ENCODE measurements around the gene KCNIP1.

KCNIP1 gene

DNA sequence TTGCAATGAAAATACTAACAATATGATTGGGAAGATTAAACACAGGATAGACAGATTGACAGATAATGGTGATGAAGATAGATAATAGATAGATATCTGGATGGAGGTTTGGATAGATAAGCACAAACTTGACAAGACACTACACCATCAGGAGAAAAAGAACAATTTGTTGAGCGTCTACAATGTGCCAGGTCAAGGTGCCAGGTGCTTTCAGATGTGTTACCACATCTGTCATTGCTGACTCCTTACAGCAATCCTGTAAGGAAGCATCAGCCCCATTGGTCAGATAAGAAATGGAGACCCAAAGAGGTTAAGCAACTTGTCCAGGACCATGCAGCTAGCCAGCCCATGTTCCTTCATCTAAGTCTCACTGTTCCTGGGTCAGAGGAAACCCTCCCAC, 278.1 kb downstream of the KCNIP1 start:
- no peak overlapping the region for H3K23ac ChIP-seq (ENCODE audit: low read depth, low read length, poor library complexity)
- H3K4me1 ChIP-seq (ENCODE audit: control insufficient read depth in 2 of 2, insufficient read depth in 1 of 2, low read depth in 1 of 2, low read length in 2 of 2): no peaks in the 10 kb centered on the region
- H2BK5ac ChIP-seq (ENCODE audit: low read length): no peak overlapping the region
- H4K91ac ChIP-seq (ENCODE audit: low read depth, low read length, poor library complexity): no peak overlapping the region
- H3K4ac ChIP-seq (ENCODE audit: low read length): no peak overlapping the region
- H3K9me3 ChIP-seq (replicated peaks in 1 of 2; ENCODE audit: control insufficient read depth in 2 of 2, insufficient read depth in 1 of 2, low read depth in 1 of 2, low read length in 2 of 2): no peaks in the 10 kb centered on the region
- H3K4me2 ChIP-seq (ENCODE audit: insufficient read depth, low read length, poor library complexity, severe bottlenecking): no peak overlapping the region
- no peaks in the 10 kb centered on the region for H3K36me3 ChIP-seq (replicated peaks in 1 of 2; ENCODE audit: control insufficient read depth in 2 of 2, insufficient read depth in 2 of 2, low read length in 2 of 2)
- WGBS, 2 donors (ENCODE audit: extremely low coverage in 2 of 2, insufficient read length in 2 of 2, insufficient replicate concordance in 1 of 2): no CpG with 5 or more reads among the region's 1 CpG
- no peak overlapping the region for H3K14ac ChIP-seq (ENCODE audit: low read length)
- H2BK15ac ChIP-seq (ENCODE audit: low read length): no peak overlapping the region
- H2AK5ac ChIP-seq (ENCODE audit: low read depth, low read length): no peak overlapping the region
- H3K27ac ChIP-seq (replicated peaks; ENCODE audit: low read length): no peak overlapping the region
- H3K4me3 ChIP-seq (ENCODE audit: low read length in 2 of 2): no peak overlapping the region
- no peaks in the 10 kb centered on the region for H3K27me3 ChIP-seq (ENCODE audit: control insufficient read depth in 3 of 3, insufficient read depth in 3 of 3, low read depth in 1 of 3, low read length in 3 of 3)
- no peak overlapping the region for H2BK120ac ChIP-seq (ENCODE audit: low read depth, low read length)
- no peak overlapping the region for H4K8ac ChIP-seq (ENCODE audit: low read depth, low read length)
- no peaks in the 10 kb centered on the region for H3K79me1 ChIP-seq (ENCODE audit: low read depth, low read length)
- no peak overlapping the region for H2AFZ ChIP-seq (ENCODE audit: low read length)
- no peak overlapping the region for H3K9ac ChIP-seq (ENCODE audit: low read depth, low read length, poor library complexity)
- no peak overlapping the region for H3K18ac ChIP-seq (ENCODE audit: low read length)
- DNase-seq (ENCODE audit: low spot score): no peak
- no peak overlapping the region for H2BK12ac ChIP-seq (ENCODE audit: low read length)

GRCh38 chr5:170782438-170782837, 278.6 kb downstream of the KCNIP1 start:
- DNase-seq (ENCODE audit: low spot score): no peak
- H3K27me3 ChIP-seq (ENCODE audit: control insufficient read depth in 3 of 3, insufficient read depth in 3 of 3, low read depth in 1 of 3, low read length in 3 of 3): no peaks in the 10 kb centered on the region
- no peaks in the 10 kb centered on the region for H3K4me1 ChIP-seq (ENCODE audit: control insufficient read depth in 2 of 2, insufficient read depth in 1 of 2, low read depth in 1 of 2, low read length in 2 of 2)
- H3K27ac ChIP-seq (replicated peaks; ENCODE audit: low read length): no peak overlapping the region
- peak overlapping the region; percentile 8 for H2BK15ac ChIP-seq (ENCODE audit: low read length)
- H3K18ac ChIP-seq (ENCODE audit: low read length): no peak overlapping the region
- no peak overlapping the region for H2BK12ac ChIP-seq (ENCODE audit: low read length)
- H2BK5ac ChIP-seq (ENCODE audit: low read length): no peak overlapping the region
- no peak overlapping the region for H3K23ac ChIP-seq (ENCODE audit: low read depth, low read length, poor library complexity)
- no peaks in the 10 kb centered on the region for H3K9me3 ChIP-seq (replicated peaks in 1 of 2; ENCODE audit: control insufficient read depth in 2 of 2, insufficient read depth in 1 of 2, low read depth in 1 of 2, low read length in 2 of 2)
- no peak overlapping the region for H2BK120ac ChIP-seq (ENCODE audit: low read depth, low read length)
- H3K4me3 ChIP-seq (ENCODE audit: low read length in 2 of 2): no peak overlapping the region
- no peak overlapping the region for H2AFZ ChIP-seq (ENCODE audit: low read length)
- H2AK5ac ChIP-seq (ENCODE audit: low read depth, low read length): no peak overlapping the region
- no peaks in the 10 kb centered on the region for H3K79me1 ChIP-seq (ENCODE audit: low read depth, low read length)
- H4K8ac ChIP-seq (ENCODE audit: low read depth, low read length): no peak overlapping the region
- H3K4me2 ChIP-seq (ENCODE audit: insufficient read depth, low read length, poor library complexity, severe bottlenecking): no peak overlapping the region
- H3K36me3 ChIP-seq (replicated peaks in 1 of 2; ENCODE audit: control insufficient read depth in 2 of 2, insufficient read depth in 2 of 2, low read length in 2 of 2): no peaks in the 10 kb centered on the region
- no peak overlapping the region for H3K9ac ChIP-seq (ENCODE audit: low read depth, low read length, poor library complexity)
- no peak overlapping the region for H3K14ac ChIP-seq (ENCODE audit: low read length)
- no peak overlapping the region for H4K91ac ChIP-seq (ENCODE audit: low read depth, low read length, poor library complexity)
- H3K4ac ChIP-seq (ENCODE audit: low read length): no peak overlapping the region
- no CpG with 5 or more reads among the region's 6 CpGs for WGBS, 2 donors (ENCODE audit: extremely low coverage in 2 of 2, insufficient read length in 2 of 2, insufficient replicate concordance in 1 of 2)

- WGBS, 2 donors (ENCODE audit: extremely low coverage in 2 of 2, insufficient read length in 2 of 2, insufficient replicate concordance in 1 of 2): no CpG with 5 or more reads among the region's 14 CpGs
- Histone ChIP-seq H2BK120ac (ENCODE audit: low read depth, low read length) (no peak within 1 kb of the TSS), H2AK5ac (ENCODE audit: low read depth, low read length) (no peak within 1 kb of the TSS), H2BK5ac (ENCODE audit: low read length) (no peak within 1 kb of the TSS), H2BK12ac (ENCODE audit: low read length) (no peak within 1 kb of the TSS), H3K9ac (ENCODE audit: low read depth, low read length, poor library complexity) (no peak within 1 kb of the TSS), H3K79me1 (ENCODE audit: low read depth, low read length) (no peaks in the 10 kb centered on the region), H3K18ac (ENCODE audit: low read length) (peak within 1 kb of the TSS; percentile 55), H4K91ac (ENCODE audit: low read depth, low read length, poor library complexity) (no peak within 1 kb of the TSS), H3K4me2 (ENCODE audit: insufficient read depth, low read length, poor library complexity, severe bottlenecking) (no peak within 1 kb of the TSS), H3K4me3 (ENCODE audit: low read length in 2 of 2) (no peak within 1 kb of the TSS), H2BK15ac (ENCODE audit: low read length) (peak within 1 kb of the TSS; percentile 8), H3K36me3 (replicated peaks in 1 of 2; ENCODE audit: control insufficient read depth in 2 of 2, insufficient read depth in 2 of 2, low read length in 2 of 2) (no peaks in the 10 kb centered on the region), H3K23ac (ENCODE audit: low read depth, low read length, poor library complexity) (no peak within 1 kb of the TSS), H3K4me1 (ENCODE audit: control insufficient read depth in 2 of 2, insufficient read depth in 1 of 2, low read depth in 1 of 2, low read length in 2 of 2) (no peaks in the 10 kb centered on the region), H3K14ac (ENCODE audit: low read length) (no peak within 1 kb of the TSS), H3K9me3 (replicated peaks in 1 of 2; ENCODE audit: control insufficient read depth in 2 of 2, insufficient read depth in 1 of 2, low read depth in 1 of 2, low read length in 2 of 2) (no peaks in the 10 kb centered on the region), H2AFZ (ENCODE audit: low read length) (no peak within 1 kb of the TSS), H3K27me3 (ENCODE audit: control insufficient read depth in 3 of 3, insufficient read depth in 3 of 3, low read depth in 1 of 3, low read length in 3 of 3) (no peaks in the 10 kb centered on the region), H4K8ac (ENCODE audit: low read depth, low read length) (no peak within 1 kb of the TSS), H3K4ac (ENCODE audit: low read length) (no peak within 1 kb of the TSS), H3K27ac (replicated peaks; ENCODE audit: low read length) (no peak within 1 kb of the TSS)
- no peak for DNase-seq (ENCODE audit: low spot score)
Observed at GRCh38 chr5:170783498-170784247, 279.9 kb downstream of the KCNIP1 start, which contains the start of gene GABRP. Gene GABRP (plus strand): TSS chr5:170783725. CDS start chr5:170788616, 4,891 bp downstream.

GRCh38 chr5:170785416-170785815, 281.6 kb downstream of the KCNIP1 start:
- H3K14ac ChIP-seq (ENCODE audit: low read length): no peak overlapping the region
- WGBS, 2 donors (ENCODE audit: extremely low coverage in 2 of 2, insufficient read length in 2 of 2, insufficient replicate concordance in 1 of 2): no CpG with 5 or more reads among the region's 3 CpGs

More at GRCh38 chr5:170785416-170785815, 281.6 kb downstream of the KCNIP1 start:
- no peaks in the 10 kb centered on the region for H3K79me1 ChIP-seq (ENCODE audit: low read depth, low read length)
- no peak overlapping the region for H2BK15ac ChIP-seq (ENCODE audit: low read length)
- no peak overlapping the region for H3K18ac ChIP-seq (ENCODE audit: low read length)
- H3K4me3 ChIP-seq (ENCODE audit: low read length in 2 of 2): no peak overlapping the region
- no peaks in the 10 kb centered on the region for H3K9me3 ChIP-seq (replicated peaks in 1 of 2; ENCODE audit: control insufficient read depth in 2 of 2, insufficient read depth in 1 of 2, low read depth in 1 of 2, low read length in 2 of 2)
- no peak overlapping the region for H3K4ac ChIP-seq (ENCODE audit: low read length)
- no peaks in the 10 kb centered on the region for H3K36me3 ChIP-seq (replicated peaks in 1 of 2; ENCODE audit: control insufficient read depth in 2 of 2, insufficient read depth in 2 of 2, low read length in 2 of 2)
- H2BK120ac ChIP-seq (ENCODE audit: low read depth, low read length): no peak overlapping the region
- no peak overlapping the region for H3K9ac ChIP-seq (ENCODE audit: low read depth, low read length, poor library complexity)
- H4K8ac ChIP-seq (ENCODE audit: low read depth, low read length): no peak overlapping the region
- H3K23ac ChIP-seq (ENCODE audit: low read depth, low read length, poor library complexity): no peak overlapping the region
- no peak overlapping the region for H4K91ac ChIP-seq (ENCODE audit: low read depth, low read length, poor library complexity)
- no peak overlapping the region for H3K27ac ChIP-seq (replicated peaks; ENCODE audit: low read length)
- no peak overlapping the region for H2AFZ ChIP-seq (ENCODE audit: low read length)
- no peaks in the 10 kb centered on the region for H3K27me3 ChIP-seq (ENCODE audit: control insufficient read depth in 3 of 3, insufficient read depth in 3 of 3, low read depth in 1 of 3, low read length in 3 of 3)
- no peak overlapping the region for H2BK12ac ChIP-seq (ENCODE audit: low read length)
- H3K4me2 ChIP-seq (ENCODE audit: insufficient read depth, low read length, poor library complexity, severe bottlenecking): no peak overlapping the region
- no peak for DNase-seq (ENCODE audit: low spot score)
- H3K4me1 ChIP-seq (ENCODE audit: control insufficient read depth in 2 of 2, insufficient read depth in 1 of 2, low read depth in 1 of 2, low read length in 2 of 2): no peaks in the 10 kb centered on the region
- H2BK5ac ChIP-seq (ENCODE audit: low read length): no peak overlapping the region
- H2AK5ac ChIP-seq (ENCODE audit: low read depth, low read length): no peak overlapping the region

Data from neuronal stem cell (in vitro differentiated cells).